Left ventricle myocardium inferior (tissue), 1 donor: ENCODE data around the gene HIRIP3. TPM values are rescaled to one million over a fixed set of nuclear protein-coding genes. Genes with fewer than 3 reads are reported as not detected.

ENCODE experiments used
- DNase-seq: peaks from one replicate; pipeline ENCODE4 v3.0.0-alpha.2; 2020
- H3K27ac ChIP-seq: fragments of 200-600 bp; replicated peaks from 2 replicates; pipeline ENCODE4 v1.8.0; 2021
- H3K27me3 ChIP-seq: fragments of 200-600 bp; 2 replicates; pipeline ENCODE4 v1.8.0; 2021; ENCODE audit warnings: low read depth
- H3K36me3 ChIP-seq: fragments of 200-600 bp; 2 replicates; pipeline ENCODE4 v1.8.0; 2021
- H3K4me1 ChIP-seq: fragments of 200-600 bp; 2 replicates; pipeline ENCODE4 v1.8.0; 2021
- H3K4me3 ChIP-seq: fragments of 200-600 bp; 2 replicates; pipeline ENCODE4 v1.8.0; 2021; ENCODE audit warnings: mild to moderate bottlenecking, moderate library complexity
- H3K9me3 ChIP-seq: fragments of 200-600 bp; replicated peaks from 2 replicates; pipeline ENCODE4 v1.8.0; 2021
- CTCF ChIP-seq: fragments of 200-600 bp; IDR thresholded peaks from 2 replicates; pipeline ENCODE4 v1.8.0; 2021; ENCODE audit warnings: antibody characterized with exemption, mild to moderate bottlenecking, borderline replicate concordance
- intact Hi-C: fragments of 100-400 bp; cut with micrococcal nuclease; formaldehyde crosslinking; loops from one replicate; pipeline ENCODE4 v1.11.0; 2022
- total RNA-seq: library from RNA; stranded (reverse); fragmentation: NEBNext Ultra II Directional; extraction: Animal tissue kit (Norgen Biotek cat#: 25700); gene quantifications from one replicate; pipeline ENCODE4 v1.2.1, GENCODE V29; 2021
- donor health status: DM: no; HTN: yes; CAD: no; lungs with severe emphysema.

Gene HIRIP3
- total RNA-seq, 1 donor from 2014 or later, result 18.8 TPM

DNA sequence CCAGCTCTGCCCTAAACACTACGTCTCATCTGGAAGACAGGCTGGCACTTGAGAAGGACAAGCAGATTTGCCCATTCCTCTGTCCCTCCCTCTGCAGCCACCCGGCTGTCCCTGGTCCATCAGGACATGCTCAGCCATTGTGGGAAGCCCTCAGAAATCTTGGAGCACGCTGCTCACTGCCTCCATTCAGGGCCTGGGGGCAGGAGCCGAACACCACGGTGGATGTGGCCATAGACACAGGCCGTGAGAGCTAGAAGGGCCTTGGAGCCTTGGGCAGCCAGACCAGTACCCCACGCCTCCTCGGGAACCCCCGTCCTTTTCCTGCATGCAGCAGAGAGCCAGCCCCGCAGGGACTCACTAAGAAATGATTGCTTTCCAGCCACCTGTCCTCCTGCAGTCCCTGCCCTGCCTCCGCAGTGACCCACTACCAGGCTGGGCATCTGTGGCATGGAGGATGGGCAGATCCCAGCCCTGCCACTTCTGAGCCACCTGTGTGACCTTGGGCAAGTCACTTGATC, 12.0 kb upstream of the HIRIP3 start:
- intact Hi-C loops, result no loop called here
- no peak for DNase-seq
- Histone ChIP-seq H3K4me3 (no peak overlapping the region), H3K27me3 (peaks cover 46% of the 10 kb centered on the region), H3K9me3 (no peaks in the 10 kb centered on the region), H3K36me3 (no peaks in the 10 kb centered on the region), H3K4me1 (peaks cover 29% of the 10 kb centered on the region), H3K27ac (no peak overlapping the region)
- no peak for TF ChIP-seq CTCF

DNA sequence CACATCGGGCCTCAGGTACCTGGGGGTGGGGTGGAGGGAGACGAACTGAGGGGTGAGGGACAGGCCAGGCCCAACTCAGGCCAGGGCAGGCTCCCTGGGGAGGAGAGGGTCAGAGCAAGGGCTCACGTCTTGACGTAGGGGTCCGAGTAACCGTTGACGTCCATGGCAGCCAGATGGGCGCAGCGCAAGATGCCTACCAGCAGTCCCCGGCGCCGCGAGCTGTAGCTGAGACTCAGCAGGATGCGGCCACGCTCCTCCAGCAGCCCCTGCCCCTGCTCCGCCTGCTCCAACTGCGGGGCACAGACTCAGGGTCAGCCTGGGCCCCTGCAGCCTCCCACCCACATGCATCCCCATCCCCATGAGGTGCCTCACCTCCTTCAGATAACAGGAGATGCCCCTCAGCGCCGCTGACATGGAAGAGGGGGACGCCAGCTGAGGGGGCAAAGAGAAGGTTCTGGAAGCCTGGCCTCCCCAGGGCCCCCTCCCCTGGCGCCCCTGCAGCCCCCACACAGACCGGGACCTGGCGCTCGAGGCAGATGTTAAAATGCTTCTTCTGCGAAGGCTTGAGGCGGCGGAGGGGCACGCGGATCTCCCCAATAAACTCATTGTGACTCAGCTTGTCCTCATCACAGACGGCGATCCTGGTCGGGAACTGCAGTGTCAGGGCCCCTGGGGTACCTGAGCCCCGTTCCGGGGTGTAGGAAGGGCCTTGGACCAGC, 11.4 kb upstream of the HIRIP3 start:
- H3K4me1 ChIP-seq, result peaks cover 25% of the 10 kb centered on the region
- H3K9me3 ChIP-seq, result no peaks in the 10 kb centered on the region
- TF ChIP-seq CTCF, result no peak
- H3K27ac ChIP-seq, result no peak overlapping the region
- no peak for DNase-seq
- H3K4me3 ChIP-seq, result no peak overlapping the region
- intact Hi-C loops, result no loop called here
- peaks cover 40% of the 10 kb centered on the region for H3K27me3 ChIP-seq
- H3K36me3 ChIP-seq, result peaks cover 2% of the 10 kb centered on the region

- Histone ChIP-seq H3K36me3 (peaks cover 8% of the 10 kb centered on the region), H3K9me3 (no peaks in the 10 kb centered on the region), H3K27ac (no peak overlapping the region), H3K4me3 (no peak overlapping the region), H3K27me3 (peaks cover 33% of the 10 kb centered on the region), H3K4me1 (peaks cover 18% of the 10 kb centered on the region)
- no peak for TF ChIP-seq CTCF
- intact Hi-C loops, result no loop called here
- DNase-seq, result no peak
Observed at GRCh38 chr16:30006095-30006473, 10.7 kb upstream of the HIRIP3 start.

DNA sequence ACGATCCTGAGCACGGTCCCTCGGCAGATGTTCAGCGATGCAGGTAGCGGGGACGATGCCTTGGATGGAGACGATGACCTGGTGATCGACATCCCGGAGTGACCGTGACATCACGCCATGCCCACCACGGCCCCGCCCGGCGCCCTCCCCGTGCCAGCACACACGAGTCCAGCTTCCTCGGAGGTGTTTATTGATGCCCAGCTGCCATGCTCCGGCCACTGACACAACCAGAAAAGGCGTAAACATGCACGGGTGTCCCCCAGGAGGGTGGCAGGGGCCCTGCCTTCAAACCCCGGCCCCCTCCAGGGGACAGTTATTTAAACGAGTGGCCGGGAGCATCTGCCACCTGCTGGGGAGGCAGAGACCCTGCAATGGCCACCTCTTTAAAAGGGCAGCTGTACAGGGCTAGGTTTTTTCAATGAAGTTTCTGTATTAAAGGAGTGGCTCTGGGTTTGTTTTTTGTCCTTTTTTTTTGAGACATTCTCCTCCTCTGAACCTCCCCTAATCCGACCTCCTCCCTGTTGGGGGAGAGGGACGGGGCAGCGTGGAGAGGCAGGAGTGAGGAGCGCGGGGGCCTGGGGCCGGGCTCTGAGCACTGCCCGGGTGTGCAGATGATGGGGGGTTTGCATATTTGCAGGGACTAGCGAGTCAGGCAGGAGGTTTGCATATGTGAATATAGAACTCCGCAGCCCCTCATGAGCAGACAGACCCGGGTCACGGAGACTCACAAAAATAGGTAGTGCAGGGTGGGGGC, 10.1 kb upstream of the HIRIP3 start:
- peak; percentile 83 for TF ChIP-seq CTCF
- intact Hi-C loops, result no loop called here
- Histone ChIP-seq H3K4me1 (peaks cover 12% of the 10 kb centered on the region), H3K36me3 (peaks cover 13% of the 10 kb centered on the region), H3K27ac (no peak overlapping the region), H3K4me3 (no peak overlapping the region), H3K9me3 (no peaks in the 10 kb centered on the region), H3K27me3 (peaks cover 27% of the 10 kb centered on the region)
- no peak for DNase-seq

- no peak overlapping the region for H3K4me3 ChIP-seq
- H3K36me3 ChIP-seq, result peaks cover 19% of the 10 kb centered on the region
- H3K4me1 ChIP-seq, result peaks cover 9% of the 10 kb centered on the region
- DNase-seq, result no peak
- TF ChIP-seq CTCF, result no peak
- H3K27me3 ChIP-seq, result peaks cover 20% of the 10 kb centered on the region
- intact Hi-C loops, result no loop called here
- H3K9me3 ChIP-seq, result no peaks in the 10 kb centered on the region
- no peak overlapping the region for H3K27ac ChIP-seq
Observed at GRCh38 chr16:30004811-30005242, 9.4 kb upstream of the HIRIP3 start.
